Fibroblast of pulmonary artery (primary cell): ENCODE results near the gene PADI3.

Experiments
- DNase-seq: peaks from one replicate; pipeline ENCODE4 v3.0.0-alpha.2; 2010; ENCODE audit warnings: low read depth
- H3K4me3 ChIP-seq: replicated peaks from 2 replicates; pipeline ENCODE4 v1.5.1; 2011; ENCODE audit warnings: low read depth, mild to moderate bottlenecking, control low read depth, low read length, moderate library complexity
- TF ChIP-seq, protein P1 (sequence below): IDR thresholded peaks from 2 replicates; pipeline ENCODE4 v1.5.1; 2011; ENCODE audit warnings: mild to moderate bottlenecking, control low read depth, low read length, inconsistent platforms; ENCODE audit errors: missing control alignments

PADI3 gene

DNA sequence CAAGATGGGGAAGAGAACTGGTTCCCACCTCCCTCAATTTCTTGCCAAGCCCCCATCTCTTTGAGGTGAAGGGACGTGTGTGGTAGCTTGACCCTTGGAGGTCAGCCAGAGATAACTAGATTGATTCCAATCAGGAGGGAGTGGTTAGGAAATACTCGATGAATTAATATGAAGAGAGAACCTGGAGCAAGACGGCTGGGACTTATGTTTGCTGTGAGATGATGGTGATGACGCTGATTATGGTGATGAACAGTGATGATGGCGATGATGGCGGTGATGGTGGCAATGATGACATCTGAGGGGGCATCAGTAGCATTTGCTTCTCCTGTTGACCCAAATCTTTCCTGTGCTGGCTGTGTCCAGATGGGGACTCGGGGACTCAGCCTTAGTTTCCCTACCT lies 43.2 kb upstream of the PADI3 start:
- DNase-seq, result no peak
- TF ChIP-seq, protein P1, sequence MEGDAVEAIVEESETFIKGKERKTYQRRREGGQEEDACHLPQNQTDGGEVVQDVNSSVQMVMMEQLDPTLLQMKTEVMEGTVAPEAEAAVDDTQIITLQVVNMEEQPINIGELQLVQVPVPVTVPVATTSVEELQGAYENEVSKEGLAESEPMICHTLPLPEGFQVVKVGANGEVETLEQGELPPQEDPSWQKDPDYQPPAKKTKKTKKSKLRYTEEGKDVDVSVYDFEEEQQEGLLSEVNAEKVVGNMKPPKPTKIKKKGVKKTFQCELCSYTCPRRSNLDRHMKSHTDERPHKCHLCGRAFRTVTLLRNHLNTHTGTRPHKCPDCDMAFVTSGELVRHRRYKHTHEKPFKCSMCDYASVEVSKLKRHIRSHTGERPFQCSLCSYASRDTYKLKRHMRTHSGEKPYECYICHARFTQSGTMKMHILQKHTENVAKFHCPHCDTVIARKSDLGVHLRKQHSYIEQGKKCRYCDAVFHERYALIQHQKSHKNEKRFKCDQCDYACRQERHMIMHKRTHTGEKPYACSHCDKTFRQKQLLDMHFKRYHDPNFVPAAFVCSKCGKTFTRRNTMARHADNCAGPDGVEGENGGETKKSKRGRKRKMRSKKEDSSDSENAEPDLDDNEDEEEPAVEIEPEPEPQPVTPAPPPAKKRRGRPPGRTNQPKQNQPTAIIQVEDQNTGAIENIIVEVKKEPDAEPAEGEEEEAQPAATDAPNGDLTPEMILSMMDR, result no peak
- no peak overlapping the region for H3K4me3 ChIP-seq

DNA sequence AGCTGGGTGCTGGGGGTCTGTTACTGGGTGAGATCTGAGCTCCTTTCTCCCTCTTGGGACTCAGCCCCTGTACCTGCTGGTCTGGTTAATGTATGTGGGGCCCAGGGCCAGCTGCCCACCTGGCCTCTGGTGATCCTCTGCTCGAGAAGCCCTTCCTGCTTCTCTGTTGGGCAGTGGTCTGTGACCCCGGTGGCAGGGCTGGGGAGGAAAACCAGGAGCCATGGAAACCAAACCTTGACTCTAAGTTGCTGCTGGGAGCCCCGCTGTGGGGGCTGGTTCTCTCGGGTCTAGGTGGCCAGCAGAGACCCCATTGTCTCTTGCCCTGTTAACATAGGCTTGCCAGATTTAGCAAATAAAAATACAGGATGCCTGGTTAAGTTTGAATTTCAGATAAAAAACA lies 42.7 kb upstream of the PADI3 start:
- DNase-seq, result no peak
- TF ChIP-seq, protein P1, result no peak
- H3K4me3 ChIP-seq, result no peak overlapping the region

DNA sequence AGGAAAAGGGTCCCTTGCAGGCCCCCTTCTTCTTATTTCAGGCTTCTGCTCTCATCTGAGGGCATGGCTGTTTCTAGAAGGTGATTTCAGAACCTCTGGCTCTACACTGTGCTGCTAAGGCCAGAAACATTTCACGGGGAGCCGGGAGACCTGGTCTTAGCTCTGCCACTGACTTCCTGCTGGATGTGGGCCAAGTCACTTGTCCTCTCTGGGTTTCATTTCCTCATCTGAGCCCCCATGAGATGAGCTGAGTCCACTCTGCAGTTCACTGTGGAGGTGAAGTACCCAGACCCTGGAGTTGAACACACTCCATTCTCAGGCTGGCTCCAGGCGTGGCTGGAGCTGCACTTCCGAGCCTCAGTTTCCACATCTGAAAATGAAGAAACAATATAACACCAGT lies 41.9 kb upstream of the PADI3 start:
- DNase-seq, result no peak
- TF ChIP-seq, protein P1, result no peak
- no peak overlapping the region for H3K4me3 ChIP-seq

DNA sequence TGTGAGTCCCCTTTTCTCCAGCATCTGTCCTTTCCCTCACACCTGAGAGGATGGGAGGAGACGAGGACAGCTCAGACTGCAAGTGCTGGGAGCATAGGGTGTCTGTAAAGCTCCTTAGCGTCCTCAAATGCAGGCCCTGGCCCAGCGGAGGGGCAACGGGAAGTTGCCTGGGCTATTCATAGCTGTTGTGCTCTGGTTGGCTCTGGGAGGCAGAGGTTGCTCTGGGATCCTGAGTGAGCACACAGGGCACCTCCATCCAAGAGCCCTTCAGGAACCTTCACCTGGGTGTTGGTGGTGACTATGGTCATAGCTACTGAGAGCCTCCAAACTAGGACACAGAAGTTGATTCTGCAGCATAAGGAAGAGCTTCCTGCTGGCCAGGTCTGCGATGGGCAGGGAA lies 41.4 kb upstream of the PADI3 start:
- DNase-seq, result no peak
- TF ChIP-seq, protein P1, result no peak
- H3K4me3 ChIP-seq, result no peak overlapping the region

DNA sequence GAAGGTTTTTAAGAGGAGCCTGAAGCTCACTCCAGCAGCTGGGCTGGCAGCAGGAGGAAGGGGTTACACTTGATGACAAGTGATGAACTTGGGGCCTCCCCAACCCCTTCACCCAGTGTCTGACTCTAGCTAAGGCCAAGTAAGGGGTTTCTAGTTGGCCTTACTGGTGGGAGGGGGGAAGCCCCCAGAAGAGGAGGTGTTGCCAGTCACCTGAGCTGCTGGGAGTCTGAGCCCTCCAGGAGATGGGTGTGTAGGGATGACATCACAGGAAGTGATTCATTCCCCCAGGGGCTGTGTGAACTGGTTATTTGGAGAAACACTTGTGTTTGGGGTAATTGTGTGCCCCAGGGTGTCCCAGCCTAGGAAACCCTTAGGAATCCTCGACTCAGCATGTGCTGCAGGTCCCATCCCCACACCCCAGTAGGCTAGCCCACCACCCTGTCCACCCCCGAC lies 40.9 kb upstream of the PADI3 start:
- no peak overlapping the region for H3K4me3 ChIP-seq
- DNase-seq, result peak; percentile 69
- TF ChIP-seq, protein P1, result no peak

DNA sequence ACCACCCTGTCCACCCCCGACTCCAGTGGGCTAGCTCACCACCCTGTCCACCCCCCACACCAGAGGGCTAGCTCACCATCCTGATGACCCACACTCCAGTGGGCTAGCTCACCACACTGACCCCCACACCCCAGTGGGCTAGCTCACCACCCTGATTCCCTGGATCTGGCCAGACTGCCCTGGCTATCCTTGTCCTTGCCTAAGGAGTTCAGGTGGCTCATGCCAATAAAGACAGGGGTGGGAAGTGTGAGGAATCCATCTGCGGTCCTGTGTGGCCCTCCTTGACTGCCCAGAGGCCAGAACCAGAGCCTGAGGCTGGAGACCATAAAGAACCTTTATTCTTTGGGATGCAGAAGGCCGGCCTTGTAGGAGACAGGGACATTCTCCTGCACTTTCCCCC lies 40.4 kb upstream of the PADI3 start:
- no peak overlapping the region for H3K4me3 ChIP-seq
- TF ChIP-seq, protein P1, result no peak
- DNase-seq, result no peak

DNA sequence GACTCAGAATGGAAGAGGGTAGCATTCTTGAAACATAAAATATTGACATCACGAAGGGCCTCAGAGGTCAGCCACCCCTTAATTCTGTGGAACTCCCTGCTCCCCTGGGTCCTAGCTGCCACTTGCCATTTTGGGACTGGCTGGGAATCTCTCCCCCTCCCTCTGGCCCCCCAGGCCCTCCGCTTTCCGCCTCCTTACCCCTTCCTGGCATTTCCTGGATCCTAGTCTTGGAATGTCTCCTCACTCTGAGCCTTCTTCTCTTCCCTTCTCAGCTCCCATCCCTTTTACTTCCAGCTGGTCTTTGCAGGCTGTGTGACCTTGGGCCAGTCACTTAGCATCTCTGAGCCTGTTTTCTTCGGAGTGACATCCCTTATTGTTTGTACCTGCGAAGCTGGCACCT lies 39.5 kb upstream of the PADI3 start:
- DNase-seq, result no peak
- no peak overlapping the region for H3K4me3 ChIP-seq
- TF ChIP-seq, protein P1, result no peak
